ENCODE results near the gene CRAT.
"Not testable (repeated sequence)": the region's sequence is repeated elsewhere in the genome, so short reads cannot be mapped to it uniquely, and the experiment has no call there.

The CRAT gene

DNA sequence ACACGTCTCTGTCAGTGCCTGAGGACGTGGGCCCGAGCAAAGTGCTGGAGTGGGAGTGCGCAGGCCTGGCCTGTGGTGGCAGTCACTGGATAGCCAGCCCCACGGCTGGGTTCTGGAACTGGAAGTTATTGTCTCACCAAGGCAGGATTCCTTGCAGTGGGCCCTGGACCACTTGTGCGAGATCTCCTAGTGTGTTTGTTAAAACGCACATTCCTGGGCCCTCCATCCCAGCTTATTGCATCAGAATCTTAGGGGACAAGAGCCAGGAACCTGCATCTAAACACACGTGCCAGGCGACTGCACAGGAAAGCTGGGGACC, 27.5 kb upstream of the CRAT start:
- no peak for DNase-seq

DNA sequence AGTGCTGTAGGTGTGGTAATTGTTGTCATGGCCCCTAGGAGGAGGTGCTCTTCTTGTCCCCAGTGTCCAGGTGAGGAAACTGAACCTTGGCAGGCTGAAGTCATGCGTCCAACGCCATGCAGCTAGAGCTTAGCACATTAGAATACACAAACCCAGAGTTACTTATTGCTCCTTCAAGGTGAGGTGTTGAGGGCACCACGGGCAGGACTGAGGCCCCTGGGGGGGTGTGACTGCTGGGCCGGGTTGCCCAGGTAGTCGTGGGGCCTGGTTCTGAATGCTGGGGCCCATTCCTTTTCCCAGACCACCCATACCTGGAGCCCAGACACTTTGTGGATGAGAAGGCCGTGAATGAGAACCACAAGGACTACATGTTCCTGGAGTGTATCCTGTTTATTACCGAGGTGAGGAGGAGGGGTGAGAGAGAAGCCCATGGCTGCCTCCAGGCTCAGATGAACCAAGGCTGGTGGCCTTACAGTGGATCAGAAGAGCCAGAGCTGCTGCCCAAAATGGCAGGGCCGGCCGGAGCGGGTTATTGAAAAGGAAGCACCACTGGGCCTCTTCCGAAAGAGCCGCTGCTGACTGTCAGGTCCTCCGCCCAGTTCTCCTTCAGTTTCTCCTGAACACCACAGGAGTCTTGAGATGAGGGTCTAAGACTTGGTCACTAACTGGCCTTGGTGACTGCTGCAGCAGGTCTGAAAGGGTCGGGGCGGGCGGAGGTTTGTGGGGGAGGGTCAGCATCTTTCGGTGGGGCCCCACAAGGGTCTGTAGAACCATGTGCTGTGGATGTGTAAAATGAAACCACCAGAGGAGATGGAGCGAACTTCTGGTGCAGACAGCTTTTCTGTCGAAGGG, 26.9 kb upstream of the CRAT start:
- DNase-seq, result no peak

DNA sequence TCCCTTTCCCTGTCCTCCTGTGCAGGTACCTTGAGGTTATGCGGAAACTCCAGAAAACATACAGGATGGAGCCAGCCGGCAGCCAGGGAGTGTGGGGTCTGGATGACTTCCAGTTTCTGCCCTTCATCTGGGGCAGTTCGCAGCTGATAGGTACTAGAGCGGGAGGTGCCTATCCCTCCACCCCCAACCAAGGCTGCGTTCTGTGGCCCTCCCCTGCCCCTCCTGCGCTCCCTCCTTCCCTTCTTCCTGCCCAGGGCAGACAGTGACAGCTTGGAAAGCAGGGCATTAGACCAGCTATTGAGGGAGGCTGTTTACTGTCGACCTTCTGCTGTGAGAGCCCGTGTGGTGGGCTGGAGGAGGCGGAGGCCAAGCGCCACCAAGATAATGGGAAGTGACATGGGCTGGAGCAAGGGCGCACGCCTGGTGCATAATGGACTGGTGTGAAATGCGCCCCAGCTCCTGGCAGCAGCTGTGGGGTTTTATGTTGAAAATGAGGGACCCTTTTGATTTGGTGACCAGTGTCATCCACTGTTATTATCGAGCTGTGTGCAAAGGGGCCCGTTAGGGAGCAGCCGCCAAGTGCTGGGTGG, 25.9 kb upstream of the CRAT start:
- DNase-seq, result no peak

DNA sequence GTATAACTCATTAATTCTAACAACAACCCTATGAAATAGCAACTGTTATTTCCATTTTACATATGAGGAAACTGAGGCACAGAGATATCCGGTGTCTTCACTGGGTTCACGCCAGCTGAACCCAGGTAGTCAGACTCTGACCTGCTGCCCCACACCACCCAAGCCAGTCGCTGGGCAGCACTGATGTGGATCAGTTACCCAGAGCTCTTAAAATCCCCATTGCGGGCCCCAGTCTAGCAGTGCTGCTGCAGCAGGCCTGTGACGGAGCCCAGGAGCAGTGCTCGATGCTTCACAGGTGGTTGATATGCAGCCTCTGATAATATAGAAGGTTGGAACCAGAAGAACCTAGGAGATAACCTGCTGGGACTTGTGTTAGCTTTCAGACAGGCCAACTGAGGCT, 24.9 kb upstream of the CRAT start:
- DNase-seq, result no peak

DNA sequence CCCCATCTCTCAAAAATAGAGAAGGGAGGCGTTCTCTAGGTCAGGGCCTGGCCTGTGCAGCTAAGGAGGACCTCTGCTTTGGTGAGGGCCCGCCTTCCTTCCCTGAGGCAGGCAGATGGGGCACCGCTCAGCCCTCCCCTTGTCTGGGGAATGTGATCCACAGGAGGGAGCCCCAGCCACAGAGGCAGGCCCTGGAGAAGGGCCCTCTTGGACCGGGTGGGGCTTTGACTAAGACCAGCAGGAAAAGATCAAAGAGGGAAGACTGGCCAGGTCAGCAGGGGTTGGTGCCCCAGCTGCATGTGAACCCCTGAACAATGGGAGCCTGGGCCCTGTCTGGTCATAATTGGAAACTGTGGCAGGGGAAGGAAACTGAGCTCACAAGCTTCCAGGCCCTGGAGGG, 22.5 kb upstream of the CRAT start:
- DNase-seq, result no peak

DNA sequence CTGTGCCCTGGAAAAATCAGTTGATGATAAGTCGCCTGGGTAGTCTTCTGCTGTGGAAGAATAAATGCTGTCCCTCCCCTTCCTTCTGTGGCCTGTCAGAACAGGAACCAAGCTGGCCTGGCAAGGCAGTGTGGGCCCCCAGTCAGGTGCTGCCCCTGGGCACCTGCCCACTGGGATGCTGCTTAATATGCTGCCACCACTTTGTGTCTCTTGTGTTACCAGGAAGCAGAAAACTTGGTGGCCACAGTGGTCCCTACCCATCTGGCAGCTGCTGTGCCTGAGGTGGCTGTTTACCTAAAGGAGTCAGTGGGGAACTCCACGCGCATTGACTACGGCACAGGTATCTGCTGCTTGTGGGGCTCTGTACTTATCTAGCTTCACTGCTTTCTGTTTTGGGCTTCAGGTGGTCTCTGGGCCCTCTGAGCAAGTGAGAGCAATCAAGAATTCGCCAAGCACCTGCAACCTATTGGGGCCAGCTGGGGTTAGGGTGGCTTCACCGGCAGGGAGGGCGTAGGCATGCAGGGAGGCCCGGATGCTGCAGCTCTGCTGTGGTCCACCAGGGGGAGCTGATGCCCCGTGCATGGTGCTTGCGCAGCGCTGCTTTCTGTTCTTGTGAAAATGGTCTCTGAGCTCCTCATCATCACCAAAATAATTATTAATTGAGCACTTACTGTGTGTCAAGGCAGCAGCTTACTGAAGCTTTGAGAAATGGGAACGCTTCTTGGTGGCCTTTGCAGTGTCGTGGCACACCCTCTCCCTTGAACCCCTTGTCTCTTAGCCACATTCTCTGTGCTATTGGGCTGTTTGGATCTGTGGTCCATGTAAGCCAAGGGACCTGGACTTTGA, 20.9 kb upstream of the CRAT start:
- DNase-seq, result peak; percentile 54

DNA sequence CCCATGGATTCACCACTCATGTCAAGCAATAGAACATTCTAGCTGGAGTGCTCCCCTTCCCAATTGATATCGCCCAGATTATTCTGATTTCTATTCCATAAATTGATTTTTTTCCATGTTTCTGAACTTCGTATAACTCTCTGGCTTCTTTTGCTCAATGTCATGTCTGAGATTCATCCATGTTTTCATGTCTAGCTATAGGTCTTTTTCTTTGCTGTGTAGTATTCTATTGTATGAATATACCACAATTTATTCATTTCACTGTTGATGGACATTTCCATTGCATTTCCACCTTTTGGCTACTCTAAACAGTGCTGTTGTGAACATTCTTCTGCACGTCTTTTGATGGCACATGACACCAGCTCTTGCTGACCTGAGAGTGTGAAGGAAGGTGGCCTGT, 20.2 kb upstream of the CRAT start:
- DNase-seq, result no peak

DNA sequence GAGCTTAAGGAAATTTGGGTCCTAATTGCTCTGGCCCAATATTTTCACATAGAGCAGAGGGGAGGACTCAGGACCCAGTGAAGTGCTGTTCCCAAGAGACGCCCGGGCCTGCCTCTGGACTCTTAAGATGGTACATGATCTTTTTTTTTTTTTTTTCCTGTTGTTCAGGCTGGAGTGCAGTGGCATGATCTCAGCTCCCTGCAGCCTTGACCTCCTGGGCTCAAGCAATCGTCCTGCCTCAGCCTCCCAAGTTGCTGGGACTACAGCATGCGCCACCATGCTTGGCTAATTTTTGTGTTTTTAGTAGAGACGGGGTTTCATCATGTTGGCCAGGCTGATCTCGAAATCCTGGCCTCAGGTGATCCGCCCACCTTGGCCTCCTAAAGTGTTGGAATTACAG, 19.7 kb upstream of the CRAT start:
- DNase-seq, result not testable (repeated sequence)

DNA sequence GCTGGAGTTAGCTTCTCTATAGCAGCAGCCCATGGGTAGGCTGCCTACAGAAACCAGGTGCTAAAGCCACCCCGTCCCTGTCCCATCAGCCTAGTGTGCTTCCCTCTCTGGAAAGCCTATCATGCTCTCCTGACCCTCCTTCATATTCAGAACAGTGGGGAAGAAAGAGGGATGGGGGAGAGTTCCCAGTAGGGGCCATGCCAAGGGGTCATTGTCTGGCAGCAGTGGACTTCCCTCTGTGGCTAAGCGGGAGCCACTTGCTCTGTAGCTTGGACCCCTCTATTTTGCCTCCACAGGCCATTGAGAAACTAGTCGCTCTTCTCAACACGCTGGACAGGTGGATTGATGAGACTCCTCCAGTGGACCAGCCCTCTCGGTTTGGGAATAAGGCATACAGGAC, 18.1 kb upstream of the CRAT start:
- no peak for DNase-seq

DNA sequence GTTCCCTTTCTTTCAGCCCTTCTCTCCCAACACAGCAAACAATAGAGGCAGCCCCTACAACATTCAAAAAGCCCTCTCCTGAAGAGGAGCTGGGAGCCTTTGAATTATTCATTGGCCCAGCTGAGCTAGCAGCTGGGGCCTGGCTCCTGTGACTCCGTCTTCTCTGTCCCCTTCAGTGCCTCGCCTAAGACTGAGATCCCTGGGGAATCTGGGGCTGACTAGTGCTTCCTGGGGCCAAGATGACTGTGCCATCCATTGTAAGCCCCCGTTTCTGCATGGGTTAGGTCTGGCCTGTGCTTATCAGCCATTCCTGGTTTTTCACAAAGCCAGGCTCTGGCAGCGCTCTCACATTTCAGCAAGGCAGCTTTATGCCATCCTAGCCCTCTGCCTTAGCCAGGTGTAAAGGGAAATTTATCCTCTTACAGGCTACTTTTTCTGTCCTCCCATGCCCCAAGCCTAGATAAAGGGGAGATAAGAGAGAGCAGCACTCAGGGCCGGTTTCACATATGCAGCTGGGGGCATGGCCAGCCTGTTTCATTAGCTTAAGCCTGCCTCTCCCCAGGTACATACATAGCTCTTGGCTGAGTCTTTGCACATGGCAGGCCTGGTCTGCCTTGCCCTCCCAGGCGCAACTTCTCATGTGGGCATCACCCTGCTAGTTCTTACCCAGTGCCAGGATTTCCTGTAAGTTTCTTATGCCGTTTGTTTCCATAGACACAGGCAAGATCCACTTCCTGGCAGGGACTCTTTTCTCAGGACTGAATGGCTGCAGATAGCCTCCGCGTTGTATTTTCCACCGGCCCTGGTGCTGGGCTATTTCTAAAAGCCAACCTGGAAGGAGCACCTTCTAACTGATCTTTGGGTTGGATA, 16.4 kb upstream of the CRAT start:
- DNase-seq, result no peak

DNA sequence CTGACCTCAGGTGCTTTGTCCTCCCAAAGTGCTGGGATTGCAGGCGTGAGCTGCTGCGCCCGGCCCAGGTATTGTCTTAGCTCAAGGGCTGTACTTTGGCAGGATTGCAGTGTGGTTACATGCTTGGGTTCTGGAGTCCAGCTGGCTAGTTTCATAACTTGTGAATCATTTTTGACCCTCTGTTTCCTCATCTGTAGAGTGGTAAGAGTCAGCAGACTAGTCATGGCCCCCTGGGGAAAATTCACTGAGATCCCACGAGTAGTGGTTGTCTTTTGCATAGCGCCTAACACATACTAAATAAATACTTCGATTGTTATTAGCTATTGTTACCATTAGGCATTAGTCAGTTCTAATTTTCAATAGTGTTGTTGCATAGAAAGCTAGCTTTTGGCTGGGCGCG, 14.9 kb upstream of the CRAT start:
- DNase-seq, result peak; percentile 93

DNA sequence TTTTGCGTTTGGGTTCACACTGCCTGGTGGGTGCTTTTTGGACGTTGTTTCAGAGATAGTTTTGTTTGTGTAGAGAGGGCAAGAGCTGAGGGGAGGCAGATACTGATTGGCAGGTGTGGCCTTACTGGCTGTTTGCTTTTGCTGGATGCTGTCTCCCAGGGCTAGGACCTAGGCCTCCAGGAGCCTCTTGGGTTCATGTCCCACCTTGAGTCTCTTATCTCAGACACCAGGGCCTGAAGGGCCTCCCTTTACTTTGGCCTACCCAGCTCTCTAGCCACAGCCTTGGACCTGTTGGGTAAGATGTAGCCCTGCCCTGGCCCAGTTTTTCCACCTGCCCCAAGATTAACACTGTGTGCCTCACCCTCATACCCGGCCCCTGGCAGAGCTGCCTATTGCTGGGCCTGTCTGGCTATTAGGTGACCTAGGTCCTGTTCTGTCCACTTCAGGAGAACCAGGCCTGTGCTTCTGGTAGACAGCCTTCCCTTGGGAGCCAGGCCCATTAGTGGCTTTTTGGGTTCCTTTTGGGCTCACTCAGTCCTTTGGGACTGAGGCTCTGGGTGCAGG, 14.0 kb upstream of the CRAT start:
- DNase-seq, result no peak

DNA sequence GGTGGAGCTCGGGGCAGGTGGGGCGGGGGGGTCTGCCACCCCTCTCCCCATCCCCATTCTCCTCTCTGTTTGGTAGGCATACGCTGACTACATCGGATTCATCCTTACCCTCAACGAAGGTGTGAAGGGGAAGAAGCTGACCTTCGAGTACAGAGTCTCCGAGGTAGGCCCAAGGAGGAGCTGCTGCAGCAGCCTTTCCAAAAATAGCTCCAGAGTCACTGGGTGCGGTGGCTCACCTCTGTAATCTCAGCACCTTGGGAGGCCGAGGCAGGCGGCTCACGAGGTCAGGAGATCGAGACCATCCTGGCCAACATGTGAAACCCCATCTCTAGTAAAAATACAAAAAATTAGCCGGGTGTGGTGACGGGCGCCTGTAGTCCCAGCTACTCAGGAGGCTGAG, 12.4 kb upstream of the CRAT start:
- not testable (repeated sequence) for DNase-seq

DNA sequence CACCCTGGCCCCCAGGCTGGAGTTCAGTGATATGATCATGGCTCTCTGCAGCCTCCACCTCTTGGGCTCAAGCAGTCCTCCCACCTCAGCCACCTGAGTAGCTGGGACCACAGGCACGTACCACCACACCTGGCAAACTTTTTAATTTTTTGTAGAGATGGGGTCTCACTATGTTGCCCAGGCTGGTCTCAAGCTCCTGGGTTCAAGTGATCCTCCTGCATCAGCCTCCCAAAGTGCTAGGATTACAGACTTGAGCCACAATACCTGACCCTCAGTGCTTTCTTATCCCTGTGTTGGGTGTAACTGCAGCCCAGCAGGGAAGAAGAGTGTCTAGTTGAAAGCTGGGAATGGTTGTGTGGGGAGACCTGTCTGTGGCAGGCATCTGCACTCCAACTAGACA, 11.5 kb upstream of the CRAT start:
- DNase-seq, result no peak

DNA sequence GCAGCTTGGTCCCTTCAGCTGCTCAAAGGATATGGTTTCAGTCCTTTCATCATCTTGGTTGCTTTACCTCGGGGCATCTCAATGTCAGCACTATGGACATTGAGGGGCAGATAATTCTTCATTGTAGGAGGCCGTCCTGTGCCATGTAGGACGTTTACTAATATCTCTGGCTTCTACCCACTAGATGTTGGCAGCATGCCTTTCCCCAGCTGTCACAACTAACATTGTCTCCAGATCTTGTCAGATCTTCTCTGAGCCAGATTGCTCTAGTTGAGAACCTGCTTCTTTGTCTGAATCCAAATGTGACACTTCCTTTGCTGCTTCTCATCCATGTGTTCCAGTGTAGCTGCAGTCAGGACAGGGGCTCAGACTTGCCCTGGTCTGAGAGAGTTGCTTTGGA, 10.9 kb upstream of the CRAT start:
- no peak for DNase-seq

DNA sequence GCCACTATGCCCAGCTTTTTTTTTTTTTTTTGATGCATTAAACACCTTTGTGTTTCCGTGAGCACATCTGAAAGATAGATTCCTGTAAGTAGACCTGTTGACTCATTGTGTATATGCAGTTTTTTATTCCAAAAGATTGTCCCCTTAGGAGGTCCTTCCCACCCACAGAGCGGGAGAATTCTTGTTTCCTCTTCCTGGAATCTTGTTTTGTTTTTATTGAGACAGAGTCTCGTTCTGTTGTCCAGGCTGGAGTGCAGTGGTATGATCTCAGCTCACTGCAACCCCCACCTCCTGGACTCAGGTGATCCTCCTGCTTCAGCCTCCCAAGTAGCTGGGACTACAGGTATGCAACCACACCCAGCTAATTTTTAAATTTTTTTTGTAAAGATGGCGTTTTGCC, 8.2 kb upstream of the CRAT start:
- no peak for DNase-seq

DNA sequence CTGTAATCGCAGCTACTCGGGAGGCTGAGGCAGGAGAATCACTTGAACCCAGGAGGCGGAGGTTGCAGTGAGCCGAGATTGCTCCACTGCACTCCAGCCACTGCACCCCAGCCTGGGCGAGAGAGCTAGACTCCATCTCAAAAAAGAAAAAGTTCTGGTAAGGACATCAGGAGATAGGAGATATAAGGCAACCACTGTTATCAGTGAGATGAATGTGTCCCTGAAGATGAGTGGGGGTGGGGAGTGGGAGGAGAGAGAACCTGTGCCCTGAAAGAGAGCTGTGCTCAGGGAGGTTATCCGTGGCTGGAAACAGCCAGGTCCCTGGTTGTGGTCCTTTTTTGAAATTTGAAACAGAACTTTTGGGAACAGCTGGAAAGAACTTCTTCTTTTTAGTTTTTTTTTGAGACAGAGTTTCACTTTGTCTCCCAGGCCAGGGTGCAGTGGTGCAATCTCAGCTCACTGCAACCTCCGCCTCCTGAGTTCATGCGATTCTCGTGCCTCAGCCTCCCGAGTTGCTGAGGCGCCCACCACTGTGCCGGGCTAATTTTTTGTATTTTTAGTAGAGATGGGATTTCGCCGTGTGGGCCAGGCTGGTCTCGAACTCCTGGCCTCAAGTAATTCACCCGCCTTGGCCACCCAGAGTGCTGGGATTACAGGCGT, 3.2 kb upstream of the CRAT start:
- no peak for DNase-seq

DNA sequence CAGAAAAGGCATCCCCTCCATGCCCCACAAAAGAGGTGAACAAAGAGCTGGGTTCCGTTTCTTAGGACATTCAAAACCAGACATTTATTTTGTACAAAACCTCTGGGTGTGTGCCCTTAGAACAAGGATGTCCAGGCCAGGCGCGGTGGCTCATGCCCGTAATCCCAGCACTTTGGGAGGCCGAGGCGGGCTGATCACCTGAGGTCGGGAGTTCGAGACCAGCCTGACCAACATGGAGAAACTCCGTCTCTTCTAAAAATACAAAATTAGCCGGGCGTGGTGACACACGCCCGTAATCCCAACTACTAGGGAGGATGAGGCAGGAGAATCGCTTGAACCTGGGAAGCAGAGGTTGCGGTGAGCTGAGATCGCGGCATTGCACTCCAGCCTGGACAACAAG, 1.9 kb upstream of the CRAT start:
- not testable (repeated sequence) for DNase-seq

DNA sequence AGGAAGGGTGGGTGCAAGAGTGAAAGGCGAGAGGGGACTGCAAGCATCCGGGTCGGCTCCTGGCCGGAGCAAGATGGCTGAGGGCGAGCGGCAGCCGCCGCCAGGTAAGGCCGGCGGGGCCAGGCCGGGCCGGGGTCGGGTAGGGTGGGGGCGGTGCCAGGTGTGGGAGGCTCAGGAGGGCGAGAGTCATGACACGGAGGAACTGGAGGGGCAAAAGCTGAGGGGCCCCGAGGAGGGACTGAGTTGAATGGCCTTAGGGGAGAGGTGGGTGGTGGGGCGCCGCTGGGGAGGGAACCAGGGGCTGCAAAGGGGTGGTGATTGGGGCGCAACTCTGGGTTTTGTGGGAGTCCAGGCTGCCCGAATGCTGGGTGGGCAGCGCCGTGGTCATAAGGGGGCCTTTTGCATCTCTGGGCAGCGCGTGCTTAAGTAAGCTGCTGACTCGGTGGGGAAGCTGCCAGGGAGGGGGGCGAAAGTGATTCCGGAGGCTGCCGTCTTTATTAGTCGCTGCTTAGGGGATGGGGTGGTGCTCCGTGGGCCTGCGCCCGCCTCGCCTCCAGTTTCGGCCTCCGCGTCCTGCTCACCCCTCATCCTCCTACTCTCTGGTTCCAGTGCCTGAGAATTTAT, 1.0 kb upstream of the CRAT start:
- DNase-seq, result peak; percentile 13

DNA sequence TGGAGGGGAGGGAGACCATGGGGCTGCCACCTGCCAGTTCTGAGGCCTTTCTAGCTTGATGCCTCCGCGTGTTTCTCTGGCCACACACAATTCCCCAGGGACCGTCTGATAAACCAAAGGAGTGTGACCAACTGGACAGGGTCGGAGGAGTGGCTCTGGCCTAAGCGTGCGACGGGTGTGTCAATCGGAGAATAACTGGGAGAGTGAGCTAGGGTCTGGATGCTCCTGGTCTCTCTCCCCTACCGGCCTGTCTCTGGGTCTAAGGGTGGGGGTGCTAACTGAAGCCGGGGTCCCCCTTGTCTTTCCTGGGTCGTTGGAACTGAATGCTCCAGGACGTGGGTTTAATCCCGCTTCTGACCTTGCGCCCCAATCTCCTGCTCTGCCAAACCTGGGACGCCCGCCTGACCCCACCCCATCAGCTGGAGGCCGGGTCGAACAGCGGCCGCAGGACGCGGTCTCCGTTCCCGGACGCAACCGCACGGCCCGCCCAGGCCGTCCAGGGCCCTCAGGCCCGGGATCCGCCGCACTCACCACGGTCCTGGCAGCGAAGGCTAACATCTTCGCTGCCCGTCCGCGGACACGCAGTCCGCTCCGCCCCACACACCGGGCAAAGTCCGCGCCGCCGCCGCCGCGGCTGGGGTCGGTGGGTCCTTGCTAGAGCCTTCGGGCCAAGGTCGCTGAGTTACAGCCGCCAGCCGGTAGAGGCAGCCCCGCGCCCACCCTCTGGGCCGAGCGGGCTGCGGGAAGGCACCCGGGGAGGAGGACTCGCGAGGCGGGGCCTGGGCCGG, 447 bp downstream of the CRAT start:
- peak; percentile 19 for DNase-seq

DNA sequence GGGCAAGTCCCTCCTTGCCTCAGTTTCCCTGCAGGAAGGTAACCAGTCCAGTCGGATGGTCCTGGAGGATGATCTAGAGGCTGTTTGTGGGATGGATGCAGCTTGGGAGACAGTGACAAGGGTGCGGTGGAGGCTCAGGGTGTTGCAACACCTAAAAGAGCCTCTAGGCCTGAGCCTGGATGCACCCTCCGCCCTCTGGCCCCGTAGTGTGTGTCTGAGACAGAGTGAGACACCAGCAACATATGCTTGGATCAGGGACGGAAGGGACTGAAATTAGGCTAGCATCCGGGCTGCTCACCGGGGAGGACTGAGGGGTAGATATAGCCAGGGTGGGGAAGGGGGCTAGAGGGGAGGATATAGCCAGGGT, 1.1 kb downstream of the CRAT start:
- no peak for DNase-seq

Data from HCEC 1CT (cell line).